Measurements from ENCODE around the gene PSAT1. TPM values are rescaled to one million over a fixed set of nuclear protein-coding genes. Genes with fewer than 3 reads are reported as not detected.

PSAT1 gene
- total and polyA plus RNA-seq, 2 donors from 2014 or later = 22.4 to 141 TPM

- FAIRE-seq (no peak), DNase-seq (no peak)
- Histone ChIP-seq H3K4me1 (ENCODE audit: control insufficient read depth in 2 of 3, insufficient read depth in 2 of 3, low read depth in 1 of 3, low read length in 3 of 3) (peaks cover 0 to 6% (median 0%) of the 10 kb centered on the region in 3 donors), H3K27ac (ENCODE audit: low read depth in 2 of 2, low read length in 2 of 2) (no peak overlapping the region), H3K9ac (ENCODE audit: low read length in 3 of 3) (no peak overlapping the region), H3K36me3 (ENCODE audit: control insufficient read depth in 2 of 3, insufficient read depth in 3 of 3, low read length in 3 of 3) (peaks cover 0 to 2% (median 0%) of the 10 kb centered on the region in 3 donors), H3K27me3 (ENCODE audit: control insufficient read depth, insufficient read depth, low read length) (no peaks in the 10 kb centered on the region), H3K9me3 (ENCODE audit: control insufficient read depth in 2 of 3, insufficient read depth in 1 of 3, low read length in 3 of 3) (no peaks in the 10 kb centered on the region), H3K4me3 (ENCODE audit: low read length in 3 of 3) (no peak overlapping the region)
- no peak for TF ChIP-seq CTCF (IDR thresholded peaks at IDR 0.05; ENCODE audit: borderline replicate concordance, extremely low read depth, insufficient read depth)
- intact Hi-C loops (cut with DNase I) = no loop called here
Measured at GRCh38 chr9:78301466-78301865, 4.5 kb downstream of the PSAT1 start.

- FAIRE-seq = no peak
Measured at GRCh38 chr9:78303377-78304062, 6.6 kb downstream of the PSAT1 start.

GRCh38 chr9:78304357-78304756 lies 7.4 kb downstream of the PSAT1 start:
- Histone ChIP-seq H3K36me3 (ENCODE audit: control insufficient read depth in 2 of 3, insufficient read depth in 3 of 3, low read length in 3 of 3) (peaks cover 2 to 4% (median 2%) of the 10 kb centered on the region in 3 donors), H3K4me3 (ENCODE audit: low read length in 3 of 3) (no peak overlapping the region), H3K9me3 (ENCODE audit: control insufficient read depth in 2 of 3, insufficient read depth in 1 of 3, low read length in 3 of 3) (no peaks in the 10 kb centered on the region), H3K9ac (ENCODE audit: low read length in 3 of 3) (no peak overlapping the region), H3K4me1 (ENCODE audit: control insufficient read depth in 2 of 3, insufficient read depth in 2 of 3, low read depth in 1 of 3, low read length in 3 of 3) (no peaks in the 10 kb centered on the region), H3K27me3 (ENCODE audit: control insufficient read depth, insufficient read depth, low read length) (no peaks in the 10 kb centered on the region), H3K27ac (ENCODE audit: low read depth in 2 of 2, low read length in 2 of 2) (no peak overlapping the region)
- FAIRE-seq = no peak
- no peak for TF ChIP-seq CTCF (IDR thresholded peaks at IDR 0.05; ENCODE audit: borderline replicate concordance, extremely low read depth, insufficient read depth)
- intact Hi-C loops (cut with DNase I) = no loop called here
- DNase-seq = no peak

More at GRCh38 chr9:78303377-78304062, 6.6 kb downstream of the PSAT1 start:
- Histone ChIP-seq H3K9me3 (ENCODE audit: control insufficient read depth in 2 of 3, insufficient read depth in 1 of 3, low read length in 3 of 3) (no peaks in the 10 kb centered on the region), H3K36me3 (ENCODE audit: control insufficient read depth in 2 of 3, insufficient read depth in 3 of 3, low read length in 3 of 3) (peaks cover 2 to 4% (median 2%) of the 10 kb centered on the region in 3 donors), H3K27me3 (ENCODE audit: control insufficient read depth, insufficient read depth, low read length) (no peaks in the 10 kb centered on the region), H3K9ac (ENCODE audit: low read length in 3 of 3) (no peak overlapping the region), H3K27ac (ENCODE audit: low read depth in 2 of 2, low read length in 2 of 2) (no peak overlapping the region), H3K4me3 (ENCODE audit: low read length in 3 of 3) (no peak overlapping the region), H3K4me1 (ENCODE audit: control insufficient read depth in 2 of 3, insufficient read depth in 2 of 3, low read depth in 1 of 3, low read length in 3 of 3) (no peaks in the 10 kb centered on the region)
- TF ChIP-seq CTCF (IDR thresholded peaks at IDR 0.05; ENCODE audit: borderline replicate concordance, extremely low read depth, insufficient read depth) = no peak
- no peak for DNase-seq
- intact Hi-C loops (cut with DNase I) = no loop called here

Measured in kidney (tissue), 14 donors.